H9 (cell line): ENCODE measurements around the gene ABR. TPM values are rescaled to one million over a fixed set of nuclear protein-coding genes. Genes with fewer than 3 reads are reported as not detected.

ENCODE experiments used
- DNase-seq: peaks from one replicate; pipeline ENCODE4 v3.0.0-alpha.2; 2017
- H2AFZ ChIP-seq: one replicate; pipeline ENCODE4 v1.6.1; 2013; ENCODE audit warnings: mild to moderate bottlenecking, low read length, control low read depth, moderate library complexity
- H2AK5ac ChIP-seq: 2 replicates; pipeline ENCODE4 v1.6.1; 2013; ENCODE audit warnings: low read length, control low read depth, mixed read lengths; ENCODE audit not compliant: insufficient read length
- H2BK120ac ChIP-seq: one replicate; pipeline ENCODE4 v1.6.1; 2013; ENCODE audit warnings: low read depth, mild to moderate bottlenecking, low read length, control low read depth, inconsistent platforms; ENCODE audit not compliant: poor library complexity, severe bottlenecking
- H2BK12ac ChIP-seq: 2 replicates; pipeline ENCODE4 v1.6.1; 2013; ENCODE audit warnings: low read length, control low read depth, mixed read lengths, low read depth; ENCODE audit not compliant: insufficient read length
- H2BK15ac ChIP-seq: 2 replicates; pipeline ENCODE4 v1.6.1; 2013; ENCODE audit warnings: low read depth, low read length, control low read depth
- H2BK20ac ChIP-seq: one replicate; pipeline ENCODE4 v1.6.1; 2013; ENCODE audit warnings: low read depth, mild to moderate bottlenecking, low read length, control low read depth, inconsistent platforms; ENCODE audit not compliant: poor library complexity, severe bottlenecking
- H2BK5ac ChIP-seq: 2 replicates; pipeline ENCODE4 v1.6.1; 2013; ENCODE audit warnings: low read length, control low read depth, mixed read lengths; ENCODE audit not compliant: insufficient read length
- H3K14ac ChIP-seq: 2 replicates; pipeline ENCODE4 v1.6.1; 2013; ENCODE audit warnings: low read length, control low read depth; ENCODE audit not compliant: insufficient read depth
- H3K18ac ChIP-seq: 2 replicates; pipeline ENCODE4 v1.6.1; 2013; ENCODE audit warnings: low read depth, mild to moderate bottlenecking, mixed read lengths, low read length, control low read depth; ENCODE audit not compliant: insufficient read length
- H3K23ac ChIP-seq: 2 replicates; pipeline ENCODE4 v1.6.1; 2013; ENCODE audit warnings: low read length, control low read depth, mixed read lengths, low read depth; ENCODE audit not compliant: insufficient read length
- H3K23me2 ChIP-seq: 2 replicates; pipeline ENCODE4 v1.6.1; 2013; ENCODE audit warnings: low read depth, mild to moderate bottlenecking, mixed read lengths, low read length, control low read depth; ENCODE audit not compliant: insufficient read length, poor library complexity, severe bottlenecking
- H3K27ac ChIP-seq: 2 replicates; pipeline ENCODE4 v1.5.1; 2013; ENCODE audit warnings: low read length, control low read depth, mixed read lengths, low read depth; ENCODE audit not compliant: insufficient read length
- H3K27me3 ChIP-seq: 2 replicates; pipeline ENCODE4 v1.6.1; 2013; ENCODE audit warnings: low read length, control low read depth, inconsistent platforms; ENCODE audit not compliant: insufficient read depth
- H3K4ac ChIP-seq: 2 replicates; pipeline ENCODE4 v1.6.1; 2013; ENCODE audit warnings: low read depth, mild to moderate bottlenecking, control low read depth, inconsistent platforms, low read length, moderate library complexity
- H3K4me1 ChIP-seq: 2 replicates; pipeline ENCODE4 v1.6.1; 2013; ENCODE audit warnings: low read length, control low read depth, inconsistent platforms; ENCODE audit not compliant: insufficient read depth
- H3K4me2 ChIP-seq: 2 replicates; pipeline ENCODE4 v1.6.1; 2013; ENCODE audit warnings: low read length, control low read depth, mixed read lengths; ENCODE audit not compliant: insufficient read length, insufficient read depth
- H3K56ac ChIP-seq: 2 replicates; pipeline ENCODE4 v1.6.1; 2013; ENCODE audit warnings: low read depth, mild to moderate bottlenecking, mixed read lengths, low read length, control low read depth; ENCODE audit not compliant: insufficient read length
- H3K79me1 ChIP-seq: 2 replicates; pipeline ENCODE4 v1.6.1; 2013; ENCODE audit warnings: low read depth, mild to moderate bottlenecking, moderate library complexity, low read length, control low read depth, inconsistent platforms; ENCODE audit not compliant: insufficient read depth, poor library complexity, severe bottlenecking
- H3K79me2 ChIP-seq: 2 replicates; pipeline ENCODE4 v1.6.1; 2013; ENCODE audit warnings: low read length, control low read depth, inconsistent platforms; ENCODE audit not compliant: insufficient read depth
- H3K9ac ChIP-seq: 2 replicates; pipeline ENCODE4 v1.6.1; 2013; ENCODE audit warnings: low read length, control low read depth, mixed read lengths; ENCODE audit not compliant: insufficient read length; ENCODE audit errors: extremely low read depth
- H3K9me3 ChIP-seq: one replicate; pipeline ENCODE4 v1.6.1; 2013; ENCODE audit warnings: low read depth, low read length, inconsistent platforms; ENCODE audit not compliant: control insufficient read depth
- H3T11ph ChIP-seq: one replicate; pipeline ENCODE4 v1.6.1; 2013; ENCODE audit warnings: mild to moderate bottlenecking, low read length, control low read depth, inconsistent platforms
- H4K20me1 ChIP-seq: one replicate; pipeline ENCODE4 v1.6.1; 2013; ENCODE audit not compliant: control insufficient read depth, insufficient read length, insufficient read depth
- H4K5ac ChIP-seq: 2 replicates; pipeline ENCODE4 v1.6.1; 2013; ENCODE audit warnings: low read depth, mild to moderate bottlenecking, mixed read lengths, low read length, control low read depth; ENCODE audit not compliant: insufficient read length
- H4K8ac ChIP-seq: replicated peaks from 2 replicates; pipeline ENCODE4 v1.6.1; 2013; ENCODE audit warnings: low read length, control low read depth, mixed read lengths, low read depth; ENCODE audit not compliant: insufficient read length
- H4K91ac ChIP-seq: 2 replicates; pipeline ENCODE4 v1.6.1; 2013; ENCODE audit warnings: low read depth, mild to moderate bottlenecking, moderate library complexity, mixed read lengths, low read length, control low read depth; ENCODE audit not compliant: insufficient read length
- H3K27ac Mint-ChIP-seq, 3 experiments: 2 replicates in 2 of 3; 3 replicates in 1 of 3; pipeline ENCODE4 v1.8.0; 2020 to 2021; ENCODE audit warnings: mixed read lengths in 3 of 3, mild to moderate bottlenecking in 1 of 3, moderate library complexity in 1 of 3
- H3K27me3 Mint-ChIP-seq: 2 replicates; pipeline ENCODE4 v1.8.0; 2021; ENCODE audit warnings: low read depth, mild to moderate bottlenecking, moderate library complexity, mixed read lengths
- H3K36me3 Mint-ChIP-seq, 3 experiments: 2 replicates in 2 of 3; 3 replicates in 1 of 3; pipeline ENCODE4 v1.8.0; 2020 to 2021; ENCODE audit warnings: low read depth in 3 of 3, mixed read lengths in 3 of 3; ENCODE audit not compliant: insufficient read depth in 1 of 3
- H3K4me1 Mint-ChIP-seq, 2 experiments: 2 replicates each; pipeline ENCODE4 v1.8.0; 2020; ENCODE audit warnings: mixed read lengths in 2 of 2
- H3K4me3 Mint-ChIP-seq, 2 experiments: 2 replicates in 1 of 2; 3 replicates in 1 of 2; pipeline ENCODE4 v1.8.0; 2020 to 2021; ENCODE audit warnings: mild to moderate bottlenecking in 2 of 2, mixed read lengths in 2 of 2, moderate library complexity in 1 of 2
- H3K9me3 Mint-ChIP-seq, 2 experiments: 2 replicates in 1 of 2; 3 replicates in 1 of 2; pipeline ENCODE4 v1.8.0; 2020; ENCODE audit warnings: mild to moderate bottlenecking in 2 of 2, mixed read lengths in 2 of 2, moderate library complexity in 1 of 2
- CTCF ChIP-seq: fragments of 200-600 bp; sonication (generic); conservative IDR thresholded peaks from 3 replicates; pipeline ENCODE4 v1.8.0; 2021; ENCODE audit warnings: antibody characterized with exemption, mild to moderate bottlenecking
- whole genome bisulfite sequencing: extraction: QIAGEN DNeasy Blood & Tissue Kit; methylation state at CpG from one replicate; pipeline ENCODE4 v1.1.7; 2013; ENCODE audit warnings: missing lambda C conversion rate, low lambda C conversion rate, mixed read lengths; ENCODE audit not compliant: insufficient read length; ENCODE audit errors: extremely low coverage; 5-methylcytosine and 5-hydroxymethylcytosine counted together
- total RNA-seq: library from RNA; stranded (reverse); gene quantifications from 2 replicates; pipeline ENCODE4 v1.2.1, GENCODE V29; 2021

ABR gene
- total RNA-seq, 1 experiment from 2014 or later = 34.7 TPM

- no peak for DNase-seq
- Histone ChIP-seq H3T11ph (no peak overlapping the region), H4K20me1 (no peaks in the 10 kb centered on the region), H3K4ac (no peak overlapping the region), H3K4me2 (no peak overlapping the region), H3K79me1 (no peaks in the 10 kb centered on the region), H3K27ac (no peak overlapping the region), H3K23ac (no peak overlapping the region), H2AK5ac (no peak overlapping the region), H3K56ac (no peak overlapping the region), H2BK12ac (no peak overlapping the region), H3K9ac (no peak overlapping the region), H3K18ac (no peak overlapping the region), H4K8ac (no peak overlapping the region), H2BK15ac (no peak overlapping the region), H3K23me2 (no peaks in the 10 kb centered on the region), H2AFZ (no peak overlapping the region), H2BK5ac (no peak overlapping the region), H2BK120ac (no peak overlapping the region), H2BK20ac (no peak overlapping the region), H3K79me2 (no peaks in the 10 kb centered on the region), H3K4me1 (no peaks in the 10 kb centered on the region; the same call in 1 of the 2 replicates), H3K27me3 (no peaks in the 10 kb centered on the region), H3K14ac (no peak overlapping the region), H4K91ac (no peak overlapping the region), H4K5ac (no peak overlapping the region), H3K9me3 (no peaks in the 10 kb centered on the region)
- Mint-ChIP-seq H3K27ac (no peak overlapping the region; a peak in 1 of 7 replicates), H3K4me1 (peaks cover 6 to 33% of the 10 kb centered on the region in 2 experiments; a peak in 3 of 4 replicates), H3K9me3 (no peaks in the 10 kb centered on the region), H3K36me3 (peaks cover 2 to 12% (median 3%) of the 10 kb centered on the region in 3 experiments; a peak in 6 of 7 replicates), H3K4me3 (no peak overlapping the region), H3K27me3 (no peaks in the 10 kb centered on the region; the same call in 1 of the 2 replicates)
- no peak for TF ChIP-seq CTCF
- WGBS = no CpG with 5 or more reads among the region's 13 CpGs
Measured at GRCh38 chr17:1040216-1040600, 139.6 kb downstream of the ABR start.
